Suprapubic skin (tissue), 3 donors: ENCODE measurements around the gene KLK1.

Source experiments
- EP300 ChIP-seq: sonication (generic); formaldehyde crosslinking; IDR thresholded peaks from one replicate; pipeline ENCODE4 v1.6.1; 2017; ENCODE audit warnings: antibody characterized with exemption
- POLR2A ChIP-seq, 2 donors: fragments of 450-650 bp; IDR thresholded peaks; one replicate each; pipeline ENCODE4 v1.6.1; 2017; ENCODE audit warnings: antibody characterized with exemption in 2 of 2, mild to moderate bottlenecking in 2 of 2, moderate library complexity in 2 of 2
- TF ChIP-seq, protein P1 (sequence below), 2 donors: fragments of 200-600 bp in 1 of 2; fragments of 450-650 bp in 1 of 2; sonication (generic) in 1 of 2; IDR thresholded peaks; one replicate each; pipeline ENCODE4 v1.5.1; 2016 to 2019; ENCODE audit warnings: antibody characterized with exemption in 2 of 2, mild to moderate bottlenecking in 1 of 2, moderate library complexity in 1 of 2

GRCh38 chr19:50839712-50840655 lies 16.4 kb upstream of the KLK1 start:
- TF ChIP-seq POLR2A (IDR thresholded peaks at IDR 0.05), result no peak
- TF ChIP-seq, protein P1, sequence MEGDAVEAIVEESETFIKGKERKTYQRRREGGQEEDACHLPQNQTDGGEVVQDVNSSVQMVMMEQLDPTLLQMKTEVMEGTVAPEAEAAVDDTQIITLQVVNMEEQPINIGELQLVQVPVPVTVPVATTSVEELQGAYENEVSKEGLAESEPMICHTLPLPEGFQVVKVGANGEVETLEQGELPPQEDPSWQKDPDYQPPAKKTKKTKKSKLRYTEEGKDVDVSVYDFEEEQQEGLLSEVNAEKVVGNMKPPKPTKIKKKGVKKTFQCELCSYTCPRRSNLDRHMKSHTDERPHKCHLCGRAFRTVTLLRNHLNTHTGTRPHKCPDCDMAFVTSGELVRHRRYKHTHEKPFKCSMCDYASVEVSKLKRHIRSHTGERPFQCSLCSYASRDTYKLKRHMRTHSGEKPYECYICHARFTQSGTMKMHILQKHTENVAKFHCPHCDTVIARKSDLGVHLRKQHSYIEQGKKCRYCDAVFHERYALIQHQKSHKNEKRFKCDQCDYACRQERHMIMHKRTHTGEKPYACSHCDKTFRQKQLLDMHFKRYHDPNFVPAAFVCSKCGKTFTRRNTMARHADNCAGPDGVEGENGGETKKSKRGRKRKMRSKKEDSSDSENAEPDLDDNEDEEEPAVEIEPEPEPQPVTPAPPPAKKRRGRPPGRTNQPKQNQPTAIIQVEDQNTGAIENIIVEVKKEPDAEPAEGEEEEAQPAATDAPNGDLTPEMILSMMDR (IDR thresholded peaks at IDR 0.05), result no peak
- no peak for TF ChIP-seq EP300
